WI38 (cell line): ENCODE data around the gene ADCYAP1R1.

Experiments used
- H3K4me3 ChIP-seq: 2 replicates; pipeline ENCODE4 v1.5.1; 2011; ENCODE audit warnings: low read depth, mild to moderate bottlenecking, control low read depth, low read length
- TF ChIP-seq, protein P1 (sequence below): IDR thresholded peaks from 2 replicates; pipeline ENCODE4 v1.5.1; 2012; ENCODE audit warnings: low read depth, mild to moderate bottlenecking, control low read depth, low read length

Gene ADCYAP1R1

DNA sequence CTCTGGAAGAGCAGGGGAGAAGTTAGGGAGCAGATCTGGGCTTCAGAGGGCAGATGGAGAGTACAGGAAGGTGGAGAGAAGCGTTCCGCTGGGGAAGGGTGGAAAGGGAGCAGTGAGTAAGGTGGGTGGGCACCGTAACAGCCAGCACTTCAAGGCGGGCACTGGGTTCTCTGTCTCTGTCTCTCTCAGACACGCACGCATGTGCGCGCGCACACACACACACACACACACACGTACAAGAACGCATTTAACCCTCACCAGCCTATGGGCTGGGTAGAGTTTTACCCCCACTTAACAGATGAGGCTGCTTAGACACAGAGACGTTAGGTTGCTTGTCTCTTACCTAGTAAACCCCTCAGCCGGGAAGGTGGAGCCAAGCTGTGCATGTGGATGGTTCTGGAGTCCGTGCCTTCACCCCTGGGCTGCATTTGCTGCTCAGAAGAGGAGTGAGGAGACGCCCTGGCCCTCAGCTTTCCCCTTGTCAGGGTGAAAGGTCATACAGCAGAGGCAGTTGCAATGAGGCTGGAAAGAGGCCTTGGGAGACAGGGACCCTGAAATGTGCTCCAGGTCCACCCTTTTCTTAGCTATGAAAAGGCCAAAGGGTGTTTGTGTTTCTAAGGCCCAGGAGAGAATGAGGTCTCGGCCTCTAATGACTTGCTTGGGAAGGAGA, 16.0 kb downstream of the ADCYAP1R1 start:
- TF ChIP-seq, protein P1, sequence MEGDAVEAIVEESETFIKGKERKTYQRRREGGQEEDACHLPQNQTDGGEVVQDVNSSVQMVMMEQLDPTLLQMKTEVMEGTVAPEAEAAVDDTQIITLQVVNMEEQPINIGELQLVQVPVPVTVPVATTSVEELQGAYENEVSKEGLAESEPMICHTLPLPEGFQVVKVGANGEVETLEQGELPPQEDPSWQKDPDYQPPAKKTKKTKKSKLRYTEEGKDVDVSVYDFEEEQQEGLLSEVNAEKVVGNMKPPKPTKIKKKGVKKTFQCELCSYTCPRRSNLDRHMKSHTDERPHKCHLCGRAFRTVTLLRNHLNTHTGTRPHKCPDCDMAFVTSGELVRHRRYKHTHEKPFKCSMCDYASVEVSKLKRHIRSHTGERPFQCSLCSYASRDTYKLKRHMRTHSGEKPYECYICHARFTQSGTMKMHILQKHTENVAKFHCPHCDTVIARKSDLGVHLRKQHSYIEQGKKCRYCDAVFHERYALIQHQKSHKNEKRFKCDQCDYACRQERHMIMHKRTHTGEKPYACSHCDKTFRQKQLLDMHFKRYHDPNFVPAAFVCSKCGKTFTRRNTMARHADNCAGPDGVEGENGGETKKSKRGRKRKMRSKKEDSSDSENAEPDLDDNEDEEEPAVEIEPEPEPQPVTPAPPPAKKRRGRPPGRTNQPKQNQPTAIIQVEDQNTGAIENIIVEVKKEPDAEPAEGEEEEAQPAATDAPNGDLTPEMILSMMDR, result no peak
- no peak overlapping the region for H3K4me3 ChIP-seq

GRCh38 chr7:31069860-31070555, 17.9 kb downstream of the ADCYAP1R1 start:
- TF ChIP-seq, protein P1, result no peak

DNA sequence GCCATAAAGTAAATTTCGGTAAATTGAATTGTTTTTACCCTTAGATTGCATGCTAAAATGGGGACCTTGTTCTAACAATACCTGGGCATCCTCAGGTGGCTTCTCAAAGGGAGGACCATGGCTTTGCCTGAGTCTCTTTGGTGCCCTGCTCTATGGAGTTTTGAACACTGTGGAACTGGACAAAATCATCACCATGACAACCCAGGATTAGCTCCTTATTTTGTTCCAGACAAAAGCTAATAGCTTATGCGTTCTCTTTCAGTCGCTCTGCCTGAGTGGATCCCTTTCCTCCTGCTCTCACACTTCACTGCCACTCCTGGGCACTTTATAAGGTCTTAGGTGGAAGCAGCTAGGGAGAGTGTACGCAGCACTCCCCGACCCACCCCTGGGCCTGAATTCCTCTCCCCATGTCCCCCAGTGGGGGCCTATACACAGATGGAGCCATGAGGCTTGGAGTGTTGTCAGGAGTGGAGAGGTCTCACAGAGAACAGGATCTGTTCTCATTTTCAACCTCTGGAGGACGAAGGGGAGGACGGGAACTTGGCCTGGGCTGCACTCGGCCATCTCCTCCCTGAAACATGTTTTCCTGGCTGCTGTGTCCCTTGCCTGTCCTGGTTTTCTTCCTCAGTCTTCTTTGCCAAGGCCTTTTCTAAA, 19.0 kb downstream of the ADCYAP1R1 start:
- no peak overlapping the region for H3K4me3 ChIP-seq
- TF ChIP-seq, protein P1, result no peak

More at GRCh38 chr7:31069860-31070555, 17.9 kb downstream of the ADCYAP1R1 start:
- H3K4me3 ChIP-seq, result no peak overlapping the region

DNA sequence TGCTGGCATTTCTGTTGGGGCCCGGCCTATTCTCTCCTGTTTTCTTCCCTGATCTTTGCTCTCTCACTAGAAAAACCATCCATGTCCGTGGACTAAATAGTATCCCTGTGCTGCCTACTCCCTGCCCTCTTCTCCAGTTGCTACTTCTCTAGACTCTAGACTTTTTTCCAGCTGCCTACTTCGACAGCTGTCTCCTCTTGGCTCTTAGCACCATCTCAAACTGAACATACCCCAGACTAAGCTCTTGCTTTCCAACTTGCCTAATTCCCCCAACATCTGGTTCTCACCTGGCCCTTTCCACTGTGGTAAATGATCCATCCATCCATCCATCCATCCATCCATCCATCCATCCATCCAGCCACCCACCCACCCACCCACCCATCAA, 19.5 kb downstream of the ADCYAP1R1 start:
- TF ChIP-seq, protein P1, result no peak

DNA sequence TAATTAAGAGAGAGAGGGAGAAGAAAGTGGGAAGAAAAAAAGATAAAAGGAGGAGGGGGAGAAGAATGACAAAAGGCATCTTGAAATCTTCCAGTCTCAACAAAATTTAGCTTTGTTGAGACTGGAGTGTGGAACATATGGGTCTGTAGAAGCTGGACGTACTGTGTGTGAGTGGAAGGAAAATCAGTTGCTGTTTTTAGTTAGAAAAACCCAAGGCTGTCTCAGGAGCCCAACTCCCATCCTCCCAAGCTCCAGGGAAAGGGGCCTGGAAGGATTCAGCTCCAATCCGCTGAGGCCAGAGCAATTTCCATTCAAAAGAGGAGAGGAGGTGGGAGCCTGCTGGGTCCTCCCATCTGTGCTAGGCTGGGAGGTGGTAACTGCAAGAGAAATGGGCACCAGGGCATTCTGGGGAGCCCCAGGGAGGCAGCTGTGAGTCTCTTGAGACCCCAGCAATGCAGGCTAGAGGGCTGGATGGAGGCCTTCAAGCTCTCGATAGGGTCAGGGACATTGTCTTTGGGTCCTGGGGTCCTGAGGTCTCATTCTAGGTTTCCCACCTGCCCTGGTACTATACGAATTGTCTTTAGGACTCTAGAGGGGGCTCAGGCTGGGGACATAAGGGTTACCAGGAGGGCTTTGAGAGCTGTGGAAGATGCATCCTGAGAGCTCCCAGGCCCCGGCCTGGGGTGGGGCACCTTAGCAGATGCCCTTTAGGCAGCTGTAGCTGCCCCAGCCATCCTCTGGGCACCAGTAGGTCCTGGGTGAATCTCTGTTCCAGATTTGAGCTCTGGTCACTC, 21.4 kb downstream of the ADCYAP1R1 start:
- H3K4me3 ChIP-seq, result no peak overlapping the region
- TF ChIP-seq, protein P1, result no peak

More for the DNA sequence above, 19.5 kb downstream of the ADCYAP1R1 start:
- no peak overlapping the region for H3K4me3 ChIP-seq

GRCh38 chr7:31074120-31074383, 21.9 kb downstream of the ADCYAP1R1 start:
- TF ChIP-seq, protein P1, result no peak
- no peak overlapping the region for H3K4me3 ChIP-seq
